GM18526 (cell line): ENCODE results near the gene CST9L.

Experiments
- POLR2A ChIP-seq: IDR thresholded peaks from 3 replicates; pipeline ENCODE4 v1.6.1; 2011; ENCODE audit not compliant: insufficient read length; ENCODE audit errors: extremely low read depth

CST9L gene

GRCh38 chr20:23595941-23596340 lies 27.7 kb upstream of the CST9L start:
- no peak for TF ChIP-seq POLR2A

GRCh38 chr20:23588434-23589403 lies 20.4 kb upstream of the CST9L start:
- no peak for TF ChIP-seq POLR2A

- TF ChIP-seq POLR2A = no peak
Measured at GRCh38 chr20:23587631-23588030, 19.3 kb upstream of the CST9L start.

- TF ChIP-seq POLR2A = no peak
Measured at GRCh38 chr20:23586735-23587525, 18.6 kb upstream of the CST9L start.

GRCh38 chr20:23585808-23586734 lies 17.8 kb upstream of the CST9L start:
- TF ChIP-seq POLR2A = no peak

- TF ChIP-seq POLR2A = no peak
Measured at GRCh38 chr20:23585449-23585807, 17.1 kb upstream of the CST9L start.

GRCh38 chr20:23584434-23585199 lies 16.3 kb upstream of the CST9L start:
- TF ChIP-seq POLR2A = no peak

- TF ChIP-seq POLR2A = no peak
Measured at GRCh38 chr20:23583526-23583925, 15.2 kb upstream of the CST9L start.

GRCh38 chr20:23582293-23582692 lies 14.0 kb upstream of the CST9L start:
- TF ChIP-seq POLR2A = no peak

GRCh38 chr20:23574977-23575376 lies 6.7 kb upstream of the CST9L start:
- TF ChIP-seq POLR2A = no peak

- TF ChIP-seq POLR2A = no peak
Measured at GRCh38 chr20:23570178-23570760, 2.0 kb upstream of the CST9L start.

GRCh38 chr20:23569570-23569969 lies 1.3 kb upstream of the CST9L start:
- TF ChIP-seq POLR2A = no peak

- no peak for TF ChIP-seq POLR2A
Measured at GRCh38 chr20:23568971-23569330, 667 bp upstream of the CST9L start.
